Measurements from ENCODE around the gene LCN15. TPM values are rescaled to one million over a fixed set of nuclear protein-coding genes. Genes with fewer than 3 reads are reported as not detected.
"Not testable (repeated sequence)": the region's sequence is repeated elsewhere in the genome, so short reads cannot be mapped to it uniquely, and the experiment has no call there.

The LCN15 gene
- total RNA-seq, 1 donor from 2014 or later, result not detected

DNA sequence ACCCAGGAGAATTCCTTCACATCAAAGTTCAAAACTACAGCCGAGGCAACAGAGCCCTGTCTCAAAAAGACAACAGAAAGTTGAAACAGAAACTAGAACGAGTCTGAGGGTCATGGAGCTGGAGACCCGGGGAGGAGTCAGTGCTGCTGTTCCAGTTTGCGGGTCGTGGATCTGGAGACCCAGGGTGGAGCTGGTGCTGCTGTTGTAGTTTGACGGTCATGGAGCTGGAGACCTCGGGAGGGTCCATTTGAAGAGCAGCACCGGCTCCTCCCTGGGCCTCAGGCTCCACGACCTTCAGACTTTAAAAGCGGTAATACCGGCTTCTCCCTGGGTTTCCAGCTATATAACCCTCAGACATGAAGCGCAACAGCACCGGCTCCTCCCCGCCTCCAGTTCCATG lies 13.0 kb upstream of the LCN15 start:
- intact Hi-C loops (cut with micrococcal nuclease), result no loop called here

DNA sequence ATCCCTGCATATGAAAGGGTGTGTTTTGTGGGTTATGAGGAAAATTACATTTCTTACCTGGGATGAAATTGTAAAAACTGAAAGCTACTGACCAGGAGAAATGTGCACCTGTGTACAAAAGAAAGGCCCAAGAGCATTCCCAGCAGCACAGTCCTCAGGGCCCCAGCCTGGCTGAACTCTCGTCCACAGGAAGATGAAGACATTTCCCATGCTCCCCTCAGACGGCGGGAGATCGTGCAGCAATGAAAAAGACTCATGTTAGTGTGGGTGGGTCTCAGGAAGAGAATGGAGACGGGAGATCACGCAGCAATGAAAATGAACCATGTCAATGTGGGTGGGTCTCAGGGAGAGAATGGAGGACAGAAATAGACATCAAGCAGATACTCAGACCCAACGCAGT lies 12.6 kb upstream of the LCN15 start:
- intact Hi-C loops (cut with micrococcal nuclease), result no loop called here

DNA sequence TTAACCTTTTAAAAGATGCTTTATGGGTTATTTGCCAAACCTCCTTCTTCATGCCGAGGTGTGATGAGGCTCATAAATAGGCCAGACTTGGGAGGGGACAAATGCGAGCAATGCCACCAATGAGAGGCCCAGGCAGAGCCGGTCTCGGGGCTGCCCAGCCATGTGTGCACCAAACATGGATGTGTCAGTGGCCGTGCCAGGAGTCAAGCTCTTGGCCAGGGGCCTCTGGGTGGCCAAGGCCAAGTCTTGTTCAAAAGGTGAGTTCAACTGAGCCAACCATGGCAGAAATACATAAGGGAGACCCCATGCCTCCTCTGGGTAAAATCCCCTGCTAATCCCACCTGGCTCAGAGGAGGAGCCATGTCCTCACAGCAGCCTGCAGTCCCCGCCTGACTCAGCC lies 10.9 kb upstream of the LCN15 start:
- intact Hi-C loops (cut with micrococcal nuclease), result no loop called here

DNA sequence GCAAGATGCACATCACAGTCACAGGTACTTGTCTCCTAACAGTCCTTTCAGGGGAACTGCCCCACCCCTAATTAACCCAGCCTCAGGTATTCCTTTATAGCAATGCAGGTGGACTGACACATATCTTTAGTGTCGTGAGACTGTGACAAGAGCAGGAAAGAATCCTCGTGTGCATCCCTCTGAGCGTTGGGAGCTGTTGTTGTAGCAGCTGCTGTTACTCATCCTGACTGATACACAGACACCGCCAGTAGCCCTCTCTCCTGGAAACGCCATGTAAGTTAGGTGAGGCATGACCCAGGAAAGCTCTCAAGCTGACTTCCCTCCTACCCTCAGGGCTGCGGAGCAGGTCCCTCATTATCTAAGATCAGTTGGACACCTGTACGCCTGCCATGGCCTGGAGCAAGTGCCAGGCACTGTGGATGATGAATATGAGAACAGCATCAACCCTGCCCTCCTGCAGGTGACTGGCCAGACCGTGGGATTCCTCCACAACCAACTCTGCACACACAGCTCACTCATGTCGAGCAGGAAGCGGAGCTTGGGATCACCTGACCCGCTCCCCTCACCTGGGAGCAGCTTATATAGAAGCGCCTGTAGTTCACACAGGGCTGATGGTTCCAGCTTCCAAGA lies 10.2 kb upstream of the LCN15 start:
- intact Hi-C loops (cut with micrococcal nuclease), result no loop called here

DNA sequence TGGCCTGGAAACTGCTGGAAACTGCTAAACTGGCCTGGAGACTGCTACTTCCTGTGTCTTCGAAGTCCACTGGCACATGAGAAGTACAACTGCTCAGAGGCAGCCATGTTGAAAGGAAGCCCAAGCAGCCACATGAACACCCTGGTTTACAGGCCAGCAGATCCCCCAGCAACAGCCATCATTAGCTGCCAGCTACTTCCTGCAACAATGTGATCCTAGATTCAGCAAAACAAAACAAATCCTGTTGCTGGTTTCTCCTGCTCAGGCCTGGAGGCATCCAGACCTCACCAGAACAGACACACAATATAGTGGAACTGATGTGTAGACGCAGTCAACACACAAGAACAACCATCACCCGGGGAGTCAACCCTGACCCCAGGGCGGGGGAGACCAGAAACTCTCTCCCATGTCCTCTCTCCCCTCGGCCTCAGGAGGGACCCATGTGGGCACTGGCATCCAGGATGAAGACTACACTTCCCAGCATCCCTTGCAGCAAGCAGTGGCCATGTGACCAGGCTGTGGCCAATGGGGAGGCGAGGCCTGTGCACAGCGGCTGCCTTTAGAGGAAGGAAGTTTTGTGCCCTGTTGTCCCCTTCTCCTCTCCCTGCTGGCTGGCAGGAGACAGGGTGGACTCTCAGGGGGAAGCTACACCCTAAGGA lies 9.2 kb upstream of the LCN15 start:
- intact Hi-C loops (cut with micrococcal nuclease), result no loop called here

DNA sequence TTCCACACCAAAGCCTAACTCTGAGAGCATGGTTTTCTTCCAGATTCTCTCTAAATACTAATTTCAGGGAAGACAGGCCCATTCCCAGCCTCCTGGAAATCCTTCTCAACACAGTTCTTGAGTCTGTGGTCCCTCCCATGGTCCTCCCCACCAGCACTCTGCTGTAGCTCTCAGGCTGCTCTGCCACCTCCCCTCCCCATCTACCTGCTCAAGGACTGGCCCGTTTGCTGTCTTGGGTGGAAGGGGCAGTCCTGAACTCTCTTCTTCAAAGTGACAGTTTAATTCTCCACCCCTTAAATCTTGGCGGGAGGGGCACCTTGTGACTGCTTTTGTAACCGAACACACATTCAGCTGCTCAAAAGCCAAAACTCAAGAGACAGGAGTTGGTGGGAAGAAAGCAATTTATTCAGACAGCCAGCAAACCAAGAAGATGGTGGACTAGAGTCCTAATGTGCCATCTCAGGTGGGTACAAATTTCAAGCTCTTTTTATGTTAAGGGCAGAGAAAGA lies 7.6 kb upstream of the LCN15 start:
- intact Hi-C loops (cut with micrococcal nuclease), result no loop called here

DNA sequence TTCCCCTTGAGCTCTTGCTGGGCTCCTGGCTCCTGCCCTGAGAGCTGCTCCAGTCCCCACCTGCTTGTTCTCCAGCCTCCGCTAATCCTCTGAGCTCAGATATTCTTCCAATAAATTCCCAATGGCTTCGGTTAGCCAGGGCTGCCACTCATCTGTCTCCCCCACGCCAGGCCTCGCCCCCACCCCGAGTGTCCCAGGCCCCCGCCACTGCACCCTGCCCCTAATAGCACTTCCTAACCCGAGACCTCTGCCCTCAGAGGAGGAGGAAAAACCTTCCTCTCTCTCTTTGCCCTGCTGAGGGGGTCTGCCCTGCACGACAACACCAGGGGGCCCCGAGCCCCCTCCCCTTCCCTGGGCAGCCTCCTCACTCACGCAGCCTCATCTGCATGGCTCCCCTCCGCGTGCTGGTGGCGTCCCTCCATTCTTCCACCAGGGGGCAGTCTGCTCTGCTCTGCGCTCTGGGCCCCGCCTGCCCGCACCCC lies 5.4 kb upstream of the LCN15 start:
- intact Hi-C loops (cut with micrococcal nuclease), result no loop called here

DNA sequence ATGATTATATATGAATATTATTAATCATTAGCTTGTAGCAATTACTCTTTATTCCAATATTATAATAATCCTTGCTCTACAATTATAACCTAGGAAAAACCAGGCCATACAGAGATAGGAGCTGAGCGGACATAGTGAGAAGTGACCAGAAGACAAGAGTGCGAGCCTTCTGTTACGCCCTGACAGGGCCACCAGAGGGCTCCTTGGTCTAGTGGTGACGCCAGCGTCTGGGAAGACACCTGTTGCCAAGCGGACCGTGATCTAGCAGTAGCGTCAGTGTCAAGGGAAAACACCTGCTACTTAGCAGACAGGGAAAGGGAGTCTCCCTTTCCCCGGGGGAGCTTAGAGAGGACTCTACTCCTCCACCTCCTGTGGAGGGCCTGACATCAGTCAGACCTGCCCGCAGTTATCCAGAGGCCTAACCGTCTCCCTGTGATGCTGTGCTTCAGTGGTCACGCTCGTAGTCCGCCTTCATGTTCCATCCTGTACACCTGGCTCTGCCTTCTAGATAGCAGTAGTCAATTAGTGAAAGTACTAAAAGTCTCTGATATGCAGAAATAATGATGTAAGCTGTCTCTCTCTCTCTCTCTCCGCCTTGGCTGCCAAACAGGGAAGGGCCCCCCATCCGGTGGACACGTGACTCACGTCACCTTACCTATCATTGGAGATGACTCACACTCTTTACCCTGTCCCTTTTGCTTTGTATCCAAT lies 2.2 kb upstream of the LCN15 start:
- intact Hi-C loops (cut with micrococcal nuclease), result not testable (repeated sequence)

DNA sequence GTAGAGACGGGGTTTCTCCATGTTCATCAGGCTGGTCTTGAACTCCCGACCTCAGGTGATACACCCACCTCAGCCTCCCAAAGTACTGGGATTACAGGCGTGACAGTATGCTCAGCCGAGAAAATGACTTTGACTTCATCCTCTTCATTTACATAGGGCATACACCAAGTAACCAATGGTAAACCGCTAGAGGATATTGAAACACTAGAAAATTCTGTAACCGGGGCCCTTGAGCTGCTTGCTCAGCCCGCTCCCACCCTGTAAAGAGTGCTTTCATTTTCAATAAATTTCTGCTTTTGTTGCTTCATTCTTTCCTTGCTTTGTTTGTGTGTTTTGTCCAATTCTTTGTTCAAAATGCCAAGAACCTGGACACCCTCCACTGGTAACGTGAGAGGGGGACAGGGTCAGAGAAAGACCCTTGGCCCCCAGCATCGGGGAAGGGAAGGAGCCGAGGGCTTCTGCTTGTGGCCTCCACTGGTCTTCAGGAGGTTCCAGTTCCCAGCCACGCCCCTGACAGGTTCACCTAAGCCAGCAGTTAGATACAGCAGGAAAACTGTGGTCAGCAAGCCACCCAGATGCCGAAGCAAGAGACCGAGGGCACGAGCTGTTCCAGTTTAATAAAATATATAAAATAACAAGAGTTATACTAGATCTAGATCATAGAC lies 1.6 kb upstream of the LCN15 start:
- intact Hi-C loops (cut with micrococcal nuclease), result not testable (repeated sequence)

DNA sequence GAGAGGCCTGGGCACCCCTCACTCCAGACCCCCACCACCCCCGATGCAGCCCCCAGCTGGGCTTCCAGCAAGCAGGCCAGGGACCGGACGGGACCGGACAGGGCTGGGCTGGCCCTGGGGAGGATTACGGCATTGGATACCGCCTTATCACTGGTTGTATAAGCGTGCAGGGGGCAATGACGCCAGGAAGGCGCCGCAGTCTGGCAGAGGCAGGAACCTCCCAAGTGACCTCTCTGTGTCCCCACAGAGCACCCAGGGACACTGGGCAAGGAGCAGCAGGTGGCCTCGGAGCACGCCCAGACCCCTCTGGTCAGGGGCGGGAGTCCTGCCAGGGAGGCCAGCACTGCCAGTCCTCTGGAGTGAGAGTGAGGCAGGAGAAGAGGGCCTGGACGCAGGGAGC lies 723 bp upstream of the LCN15 start:
- intact Hi-C loops (cut with micrococcal nuclease), result no loop called here

DNA sequence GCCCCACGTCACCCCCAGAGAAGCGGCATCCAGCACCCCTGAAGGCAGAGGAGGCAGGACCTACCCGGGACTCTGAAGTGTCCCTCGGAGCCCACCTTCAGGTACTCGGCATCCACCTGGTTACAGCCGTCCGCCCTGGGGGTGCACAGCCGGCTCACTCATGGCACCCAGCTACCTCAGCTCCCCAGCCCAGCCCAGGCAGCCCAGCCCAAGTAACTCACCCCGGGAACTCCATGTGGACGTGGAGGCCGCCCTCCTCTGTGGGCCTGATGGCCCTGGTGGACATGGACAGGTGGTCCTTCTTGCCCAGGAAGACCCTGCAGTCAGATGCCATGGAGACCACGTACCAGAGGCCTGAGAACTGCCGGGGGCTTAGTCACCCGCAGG lies 676 bp downstream of the LCN15 start:
- intact Hi-C loops (cut with micrococcal nuclease), result no loop called here

DNA sequence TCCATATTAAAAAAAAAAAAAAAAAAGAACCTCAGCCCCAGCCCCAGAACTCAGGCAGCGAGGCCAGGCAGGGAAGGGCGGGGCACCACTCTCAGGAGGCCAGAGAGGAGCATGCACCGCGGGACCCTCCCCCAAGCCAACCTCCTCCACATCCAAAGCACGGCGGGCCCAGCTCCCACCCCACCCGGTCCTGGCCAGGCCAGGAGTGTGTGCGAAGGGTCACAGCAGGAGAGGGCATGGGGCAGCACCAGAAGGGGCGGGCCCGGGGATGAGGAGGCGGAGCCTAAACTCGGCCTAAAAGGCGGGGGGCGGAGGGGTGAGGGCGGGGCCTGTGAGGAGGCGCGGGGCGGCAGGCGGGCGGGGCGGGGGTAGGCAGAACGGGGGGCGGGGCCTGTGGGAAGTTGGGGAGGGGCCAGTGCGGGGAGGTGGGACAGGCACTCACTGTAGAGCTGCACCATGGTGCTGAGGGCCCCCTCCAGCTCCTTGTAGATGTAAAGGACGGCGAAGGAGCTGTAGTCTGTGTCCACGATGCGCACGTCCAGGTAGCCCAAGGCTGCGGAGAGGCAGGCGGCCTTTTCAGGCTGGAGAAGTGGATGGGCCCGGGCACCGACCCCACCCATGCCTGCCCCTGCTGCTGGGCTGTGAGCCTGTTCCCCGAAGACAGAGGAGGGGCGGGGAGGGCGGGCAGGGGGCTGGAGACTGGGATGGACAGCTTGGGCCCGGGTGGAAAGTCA lies 1.2 kb downstream of the LCN15 start:
- intact Hi-C loops (cut with micrococcal nuclease), result no loop called here

DNA sequence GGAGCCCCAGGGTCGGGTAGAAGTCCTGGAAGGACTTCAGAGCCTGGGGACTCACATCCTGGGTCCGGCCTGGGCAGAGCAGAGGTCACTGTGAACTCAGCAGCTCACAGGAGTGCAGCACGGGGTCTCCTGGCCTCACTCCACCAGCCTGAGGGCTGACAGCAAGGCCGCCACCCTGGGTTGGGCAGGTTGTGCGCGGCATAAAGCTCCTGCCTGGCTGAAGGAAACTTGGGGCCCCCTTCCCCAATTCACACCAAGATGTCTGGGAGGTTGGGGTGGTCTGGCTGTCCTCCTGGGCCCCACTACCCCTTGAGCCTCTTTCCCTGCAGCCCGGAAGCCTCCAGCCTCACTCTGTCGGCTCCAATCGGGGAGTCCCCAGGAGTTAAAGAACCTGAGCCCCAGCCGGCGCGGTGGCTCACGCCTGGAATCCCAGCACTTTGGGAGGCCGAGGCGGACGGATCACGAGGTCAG lies 2.1 kb downstream of the LCN15 start:
- intact Hi-C loops (cut with micrococcal nuclease), result no loop called here

DNA sequence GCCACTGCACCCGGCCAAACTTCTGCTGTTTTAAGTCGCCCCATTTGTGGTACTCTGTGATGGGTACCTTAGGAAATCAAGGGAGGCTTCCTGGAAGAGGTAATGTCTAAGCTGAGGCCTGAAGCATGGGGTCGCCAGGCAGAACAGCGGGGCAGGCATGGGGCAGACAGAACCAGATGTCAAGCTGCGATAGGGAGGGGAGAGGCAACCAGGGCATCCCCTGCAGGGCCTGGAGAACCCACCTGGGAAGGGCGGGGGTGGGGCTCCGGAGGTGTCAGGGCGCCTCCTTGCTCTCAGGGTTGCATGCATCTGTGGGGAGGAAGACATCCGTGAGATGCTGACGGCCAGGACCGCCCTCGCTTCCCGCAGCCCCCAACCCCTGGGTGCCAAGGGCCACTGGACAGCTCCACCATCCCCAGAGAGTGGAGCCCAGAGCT lies 2.8 kb downstream of the LCN15 start:
- intact Hi-C loops (cut with micrococcal nuclease), result no loop called here

DNA sequence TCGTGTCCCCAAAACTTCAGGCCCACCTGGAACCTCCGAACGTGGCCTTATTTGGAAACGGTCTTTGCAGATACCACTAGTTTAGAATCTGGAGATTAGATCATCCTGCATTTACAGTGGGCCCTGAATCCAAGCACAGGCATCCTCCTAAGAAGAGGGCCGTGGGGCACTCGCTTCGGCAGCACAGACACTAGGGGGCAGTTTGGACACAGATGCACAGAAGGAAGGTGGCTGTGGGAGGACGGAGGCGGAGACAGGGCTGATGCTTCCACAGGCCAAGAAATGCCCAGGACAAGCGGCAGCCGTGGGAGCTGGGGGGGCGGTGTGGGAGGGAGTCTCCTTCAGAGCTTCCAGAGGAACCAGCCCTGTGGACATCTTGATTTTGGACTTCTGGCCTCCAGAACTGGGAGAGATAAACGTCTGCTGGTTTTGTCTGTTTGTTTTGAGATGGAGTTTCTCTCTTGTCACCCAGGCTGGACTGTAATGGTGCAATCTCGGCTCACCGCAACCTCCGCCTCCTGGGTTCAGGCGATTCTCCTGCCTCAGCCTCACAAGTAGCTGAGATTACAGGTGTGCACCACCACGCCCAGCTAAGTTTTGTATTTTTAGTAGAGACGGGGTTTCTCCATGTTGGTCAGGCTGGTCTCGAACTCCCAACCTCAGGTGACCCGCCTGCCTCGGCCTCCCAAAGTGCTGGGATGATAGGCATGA lies 3.3 kb downstream of the LCN15 start:
- intact Hi-C loops (cut with micrococcal nuclease), result not testable (repeated sequence)

DNA sequence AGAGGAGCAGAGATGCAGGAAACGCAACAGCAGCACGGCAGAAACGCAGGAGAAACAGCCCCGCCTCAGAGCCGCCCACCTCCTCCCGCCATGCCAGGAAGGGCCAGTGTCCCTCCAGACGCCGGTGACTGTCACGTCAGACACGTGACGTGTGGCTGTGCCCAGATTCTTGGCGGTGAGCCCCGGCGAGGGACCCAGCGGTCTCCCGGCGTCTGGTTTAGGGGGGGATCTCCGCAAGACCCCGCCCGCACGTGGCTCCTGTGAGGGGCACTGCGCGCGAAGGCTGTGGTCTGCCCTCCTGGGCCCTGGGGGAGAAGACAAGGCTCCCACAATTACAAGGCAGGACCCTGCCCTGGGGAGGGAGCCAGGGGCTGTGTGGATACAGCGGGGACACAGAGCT lies 3.9 kb downstream of the LCN15 start:
- intact Hi-C loops (cut with micrococcal nuclease), result no loop called here

DNA sequence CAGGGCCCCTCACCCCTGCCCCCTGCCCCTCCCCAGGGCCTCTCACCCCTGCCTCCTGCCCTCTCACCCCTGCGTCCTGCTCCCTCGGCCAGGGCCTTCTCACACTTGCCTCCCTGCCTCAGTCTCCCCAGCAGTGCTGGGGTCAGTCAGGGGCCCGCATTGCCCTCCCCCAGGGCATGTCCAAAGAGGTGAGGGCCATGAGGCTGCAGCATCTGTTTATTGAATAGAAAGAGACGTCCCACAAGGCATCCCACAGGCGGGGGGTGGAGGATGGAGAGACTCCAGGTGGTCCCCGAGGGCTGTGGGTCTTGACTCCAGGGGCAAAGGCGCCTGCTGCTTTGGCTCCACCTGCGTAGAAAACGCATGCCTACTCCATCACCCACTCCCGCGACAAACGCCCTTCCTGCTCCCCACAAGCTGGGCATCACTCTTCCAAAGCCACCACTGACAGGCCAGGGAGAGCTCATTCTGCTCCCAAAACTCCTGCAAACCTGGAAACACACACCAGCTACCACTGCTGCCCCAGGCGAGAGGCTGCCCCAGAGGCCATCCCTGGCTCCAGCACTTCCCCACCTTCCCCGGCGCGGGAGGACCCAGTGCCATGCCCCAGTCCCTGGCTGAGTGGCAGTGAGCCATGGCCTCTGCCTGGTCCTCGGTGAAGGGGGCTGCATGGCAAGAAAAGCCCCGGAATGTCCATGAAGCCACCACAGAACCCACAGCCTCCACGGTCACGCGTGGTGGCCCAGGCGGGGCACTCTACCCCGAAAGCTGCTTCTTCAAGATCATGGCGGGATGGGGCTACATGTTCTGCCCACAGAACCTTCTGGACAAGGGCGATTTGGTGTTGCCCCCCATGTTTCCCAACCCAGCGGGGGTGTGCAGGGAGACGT lies 4.6 kb downstream of the LCN15 start:
- intact Hi-C loops (cut with micrococcal nuclease), result no loop called here

DNA sequence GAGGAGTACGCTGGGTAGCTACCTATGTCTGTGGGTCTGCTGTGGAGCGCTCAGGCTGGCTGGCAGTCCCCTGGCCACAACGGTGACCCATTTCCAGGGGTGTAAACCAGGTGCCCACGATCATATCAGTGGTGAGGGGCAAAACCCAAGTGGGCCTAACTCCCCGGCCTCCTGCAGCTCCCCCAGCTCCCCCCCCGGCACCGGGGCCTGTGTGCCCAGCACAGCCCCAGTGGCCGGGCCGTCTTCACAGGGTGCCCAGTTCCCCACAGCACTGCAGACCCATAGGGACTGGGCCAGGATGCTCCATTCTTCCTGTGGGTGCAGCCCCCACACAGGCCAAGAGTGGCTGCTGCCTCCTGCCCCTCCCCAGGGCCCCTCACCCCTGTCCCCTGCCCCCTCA lies 5.3 kb downstream of the LCN15 start:
- intact Hi-C loops (cut with micrococcal nuclease), result no loop called here

DNA sequence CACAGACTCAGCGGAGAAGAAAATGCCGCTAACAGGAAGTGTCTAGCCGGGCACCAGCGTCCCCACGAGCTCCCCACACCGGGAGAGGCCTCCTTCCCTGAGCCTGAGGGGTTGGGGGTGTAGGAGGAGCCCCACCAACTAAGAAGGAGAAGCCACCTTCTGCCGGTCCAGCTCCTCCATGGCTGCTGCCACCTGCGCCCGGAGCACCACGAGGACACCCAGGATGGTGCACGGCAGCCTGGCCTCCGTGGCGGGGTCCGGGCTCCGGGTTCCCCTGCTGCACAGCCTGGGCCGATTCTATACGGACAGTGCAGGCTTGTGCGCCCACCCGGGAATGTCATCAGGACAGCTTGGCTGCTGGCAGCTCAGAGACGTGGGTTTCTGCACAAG lies 6.6 kb downstream of the LCN15 start:
- intact Hi-C loops (cut with micrococcal nuclease), result no loop called here

Data from T-helper 2 cell treated with Interferon-gamma antibody and Interleukin-4, amounts not matched to agents 100 ng/mL and 5 ng/mL, for 36 hours (primary cell).